ENCODE data around the gene MRAP2. TPM values are rescaled to one million over a fixed set of nuclear protein-coding genes. Genes with fewer than 3 reads are reported as not detected.
A peak's percentile ranks its signal among the peaks of the same experiment; 100 is the strongest.
"Not testable (repeated sequence)": the region's sequence is repeated elsewhere in the genome, so short reads cannot be mapped to it uniquely, and the experiment has no call there.

MRAP2 gene
- total and polyA plus RNA-seq, 2 donors, result 0.92 to 5.6 TPM

DNA sequence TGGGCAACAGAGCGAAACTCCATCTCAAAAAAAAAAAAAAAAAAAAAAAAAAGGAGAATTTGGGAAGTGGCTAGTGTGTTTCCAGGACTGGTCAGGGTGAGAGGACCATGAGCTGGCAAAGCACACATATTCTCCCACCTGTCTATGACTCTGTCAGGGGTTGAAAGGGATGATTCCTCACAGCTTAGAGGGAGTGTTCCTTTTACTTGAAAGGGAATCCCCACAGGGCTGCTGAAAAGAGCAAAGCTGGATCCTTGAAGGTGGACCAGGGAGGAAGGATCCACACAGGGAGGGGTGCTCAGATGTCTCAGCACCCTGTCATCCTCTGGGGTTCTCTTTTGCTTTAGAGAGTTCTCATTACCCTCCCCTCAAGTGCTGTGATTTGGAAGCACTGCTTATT is 13.2 kb downstream of the MRAP2 start:
- Histone ChIP-seq H3K27ac (ENCODE audit: low read depth) (no peak overlapping the region), H3K4me1 (ENCODE audit: insufficient read depth) (no peaks in the 10 kb centered on the region), H3K36me3 (ENCODE audit: insufficient read depth) (no peaks in the 10 kb centered on the region), H3K4me3 (ENCODE audit: low read depth, low read length) (no peak overlapping the region)
- 55% methylated on average over 1 of the region's 1 CpG for WGBS
- DNase-seq (ENCODE audit: extremely low spot score), result no peak

- no peaks in the 10 kb centered on the region for H3K4me1 ChIP-seq (ENCODE audit: insufficient read depth)
- H3K4me3 ChIP-seq (ENCODE audit: low read depth, low read length), result no peak overlapping the region
- DNase-seq (ENCODE audit: extremely low spot score), result no peak
- no peaks in the 10 kb centered on the region for H3K36me3 ChIP-seq (ENCODE audit: insufficient read depth)
- WGBS, result 85% methylated on average over 5 of the region's 5 CpGs
- no peak overlapping the region for H3K27ac ChIP-seq (ENCODE audit: low read depth)
These were observed 15.0 kb downstream of the MRAP2 start for GRCh38 chr6:84048588-84048987.

DNA sequence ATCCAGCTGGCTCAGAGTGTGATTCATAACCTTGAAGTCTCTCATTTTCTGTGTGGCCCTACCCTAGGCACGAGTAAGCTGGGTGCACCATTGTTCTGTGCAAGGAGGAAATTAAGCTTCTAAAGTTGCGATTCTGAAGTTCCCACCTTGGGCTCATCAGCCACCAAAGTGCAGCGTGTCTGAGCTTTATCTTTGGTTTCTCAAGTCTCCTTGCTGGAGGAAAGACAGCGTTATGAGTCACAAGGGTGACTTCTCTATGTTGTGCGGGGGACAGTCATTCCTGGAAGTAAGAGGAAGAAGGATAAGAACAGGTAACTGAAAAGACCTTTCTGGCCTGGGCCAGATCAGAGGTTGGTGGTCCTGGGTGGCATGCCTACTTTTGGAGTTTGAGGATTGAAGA is 16.8 kb downstream of the MRAP2 start:
- 85% methylated on average over 5 of the region's 5 CpGs for WGBS
- no peak for DNase-seq (ENCODE audit: extremely low spot score)
- no peak overlapping the region for H3K4me3 ChIP-seq (ENCODE audit: low read depth, low read length)
- H3K36me3 ChIP-seq (ENCODE audit: insufficient read depth), result no peaks in the 10 kb centered on the region
- H3K4me1 ChIP-seq (ENCODE audit: insufficient read depth), result no peaks in the 10 kb centered on the region
- H3K27ac ChIP-seq (ENCODE audit: low read depth), result no peak overlapping the region

DNA sequence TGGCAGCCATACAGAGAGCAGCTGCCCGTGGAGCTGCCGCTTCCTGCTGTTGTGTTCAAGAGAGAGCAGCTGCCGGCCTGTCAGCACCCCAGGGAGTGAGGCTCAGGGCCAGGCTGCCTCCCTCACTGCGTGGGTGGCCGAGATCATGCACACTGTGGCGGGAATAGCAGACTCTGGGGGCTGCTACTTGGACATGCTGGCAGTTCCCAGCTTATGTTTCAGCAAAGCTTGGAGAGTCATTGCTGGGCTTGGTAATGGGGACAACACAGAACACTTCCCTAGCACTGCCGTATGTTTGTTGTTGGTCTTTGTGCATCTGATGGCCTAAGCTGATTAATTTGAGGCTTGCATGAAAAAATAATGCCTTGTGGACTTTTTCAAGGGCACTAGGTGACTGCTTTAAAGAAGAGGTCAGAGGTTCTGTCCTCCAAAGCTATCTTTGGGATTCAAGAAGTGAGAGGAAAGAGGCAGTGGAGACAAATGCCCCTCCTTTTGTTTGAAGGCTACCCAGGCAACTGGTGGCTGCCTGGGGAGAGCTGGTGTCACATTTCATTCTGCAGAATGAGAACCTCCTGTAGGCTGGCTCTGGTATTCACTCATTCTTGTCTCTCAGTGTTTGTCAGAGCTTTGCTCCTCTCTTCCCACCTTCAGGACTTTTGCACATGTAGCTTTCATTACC is 18.8 kb downstream of the MRAP2 start:
- H3K27ac ChIP-seq (ENCODE audit: low read depth), result no peak overlapping the region
- H3K4me1 ChIP-seq (ENCODE audit: insufficient read depth), result no peaks in the 10 kb centered on the region
- no peak for DNase-seq (ENCODE audit: extremely low spot score)
- H3K4me3 ChIP-seq (ENCODE audit: low read depth, low read length), result no peak overlapping the region
- 10% methylated on average over 7 of the region's 7 CpGs for WGBS
- H3K36me3 ChIP-seq (ENCODE audit: insufficient read depth), result no peaks in the 10 kb centered on the region

DNA sequence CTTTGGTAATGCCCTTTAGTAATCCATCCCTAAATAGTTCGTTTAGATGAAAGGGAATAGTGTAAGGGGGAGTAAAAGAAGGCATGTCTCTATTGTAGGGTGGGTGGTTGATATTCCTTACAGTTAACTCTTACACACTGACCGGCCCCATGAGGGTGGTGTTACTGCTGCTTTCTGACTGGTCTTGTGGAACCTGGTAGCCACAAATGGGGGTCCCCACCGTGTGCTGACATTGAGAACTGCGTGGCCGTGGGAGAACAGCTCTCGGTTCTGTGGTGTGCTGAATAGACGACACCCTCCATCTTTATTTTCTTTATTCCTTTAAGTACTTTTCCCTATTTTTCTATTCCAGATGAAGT is 19.3 kb downstream of the MRAP2 start:
- Histone ChIP-seq H3K4me3 (ENCODE audit: low read depth, low read length) (no peak overlapping the region), H3K36me3 (ENCODE audit: insufficient read depth) (no peaks in the 10 kb centered on the region), H3K27ac (ENCODE audit: low read depth) (no peak overlapping the region), H3K4me1 (ENCODE audit: insufficient read depth) (no peaks in the 10 kb centered on the region)
- no peak for DNase-seq (ENCODE audit: extremely low spot score)
- 71% methylated on average over 7 of the region's 7 CpGs for WGBS

- 71% methylated on average over 2 of the region's 2 CpGs for WGBS
- no peak for DNase-seq (ENCODE audit: extremely low spot score)
- H3K4me1 ChIP-seq (ENCODE audit: insufficient read depth), result no peaks in the 10 kb centered on the region
- H3K36me3 ChIP-seq (ENCODE audit: insufficient read depth), result no peaks in the 10 kb centered on the region
- H3K27ac ChIP-seq (ENCODE audit: low read depth), result no peak overlapping the region
- no peak overlapping the region for H3K4me3 ChIP-seq (ENCODE audit: low read depth, low read length)
These were observed 22.1 kb downstream of the MRAP2 start for GRCh38 chr6:84055647-84056046.

- no peak for DNase-seq (ENCODE audit: extremely low spot score)
- H3K4me1 ChIP-seq (ENCODE audit: insufficient read depth), result no peaks in the 10 kb centered on the region
- no peaks in the 10 kb centered on the region for H3K36me3 ChIP-seq (ENCODE audit: insufficient read depth)
- 68% methylated on average over 4 of the region's 4 CpGs for WGBS
- H3K4me3 ChIP-seq (ENCODE audit: low read depth, low read length), result no peak overlapping the region
- no peak overlapping the region for H3K27ac ChIP-seq (ENCODE audit: low read depth)
These were observed 24.3 kb downstream of the MRAP2 start for GRCh38 chr6:84057908-84058307.

DNA sequence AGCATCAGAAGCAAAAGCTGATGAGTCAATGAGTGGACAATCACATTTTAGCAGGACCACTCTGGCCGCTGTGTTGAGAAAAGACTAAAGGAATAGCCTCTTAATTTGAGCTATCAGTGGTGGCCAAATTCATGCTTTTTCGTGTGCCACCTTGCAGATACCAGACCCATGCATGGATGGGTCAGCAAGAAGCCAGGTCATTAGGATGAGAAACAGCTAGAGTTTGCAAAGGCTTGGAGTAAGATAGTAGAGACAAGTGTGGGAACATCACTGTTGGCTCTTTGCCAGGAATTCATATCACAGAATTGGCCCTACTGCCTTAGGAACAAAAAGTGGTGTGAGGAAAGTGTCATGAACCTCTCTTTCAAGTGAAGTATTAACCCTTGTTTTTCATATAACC is 25.5 kb downstream of the MRAP2 start:
- Histone ChIP-seq H3K27ac (ENCODE audit: low read depth) (no peak overlapping the region), H3K4me1 (ENCODE audit: insufficient read depth) (no peaks in the 10 kb centered on the region)
- DNase-seq (ENCODE audit: extremely low spot score), result no peak

GRCh38 chr6:84061174-84061573 is 27.6 kb downstream of the MRAP2 start:
- Histone ChIP-seq H3K4me3 (ENCODE audit: low read depth, low read length) (no peak overlapping the region), H3K27ac (ENCODE audit: low read depth) (no peak overlapping the region), H3K4me1 (ENCODE audit: insufficient read depth) (no peaks in the 10 kb centered on the region), H3K36me3 (ENCODE audit: insufficient read depth) (no peaks in the 10 kb centered on the region)
- DNase-seq (ENCODE audit: extremely low spot score), result no peak

More for the DNA sequence above, 25.5 kb downstream of the MRAP2 start:
- 90% methylated on average over 2 of the region's 2 CpGs for whole genome bisulfite sequencing
- no peak overlapping the region for H3K4me3 ChIP-seq (ENCODE audit: low read depth, low read length)
- H3K36me3 ChIP-seq (ENCODE audit: insufficient read depth), result no peaks in the 10 kb centered on the region

- DNase-seq (ENCODE audit: extremely low spot score), result no peak
- 64% methylated on average over 3 of the region's 3 CpGs for WGBS
- Histone ChIP-seq H3K4me1 (ENCODE audit: insufficient read depth) (no peaks in the 10 kb centered on the region), H3K27ac (ENCODE audit: low read depth) (no peak overlapping the region), H3K4me3 (ENCODE audit: low read depth, low read length) (no peak overlapping the region), H3K36me3 (ENCODE audit: insufficient read depth) (no peaks in the 10 kb centered on the region)
These were observed 28.2 kb downstream of the MRAP2 start for GRCh38 chr6:84061613-84062398.

- Histone ChIP-seq H3K36me3 (ENCODE audit: insufficient read depth) (no peaks in the 10 kb centered on the region), H3K4me1 (ENCODE audit: insufficient read depth) (no peaks in the 10 kb centered on the region), H3K27ac (ENCODE audit: low read depth) (no peak overlapping the region), H3K4me3 (ENCODE audit: low read depth, low read length) (no peak overlapping the region)
- WGBS, result 74% methylated on average over 6 of the region's 6 CpGs
- DNase-seq (ENCODE audit: extremely low spot score), result no peak
These were observed 29.1 kb downstream of the MRAP2 start for GRCh38 chr6:84062519-84063154.

- WGBS, result 51% methylated on average over 2 of the region's 2 CpGs
- Histone ChIP-seq H3K4me3 (ENCODE audit: low read depth, low read length) (no peak overlapping the region), H3K36me3 (ENCODE audit: insufficient read depth) (no peaks in the 10 kb centered on the region), H3K27ac (ENCODE audit: low read depth) (no peak overlapping the region), H3K4me1 (ENCODE audit: insufficient read depth) (no peaks in the 10 kb centered on the region)
- peak; percentile 35 for DNase-seq (ENCODE audit: extremely low spot score)
These were observed 32.2 kb downstream of the MRAP2 start for GRCh38 chr6:84065693-84066290.

DNA sequence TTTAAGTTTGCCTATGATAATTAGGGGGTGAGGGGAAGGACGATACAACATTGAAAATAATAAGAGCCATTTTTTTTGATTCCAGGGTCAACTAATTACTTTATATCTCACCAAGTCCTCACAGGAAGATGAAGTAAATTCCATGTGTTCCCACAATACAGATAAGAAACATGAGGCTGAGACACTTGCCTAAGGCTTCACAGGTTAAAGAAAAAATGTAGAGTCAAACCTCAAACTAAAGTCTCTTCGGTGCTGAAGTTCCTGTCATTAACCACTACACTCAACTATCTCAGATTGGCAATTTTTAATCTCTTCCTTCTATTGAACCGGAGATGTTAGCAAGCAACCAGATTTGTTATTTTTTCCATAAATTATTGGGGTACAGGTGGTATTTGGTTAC is 33.0 kb downstream of the MRAP2 start:
- no peak overlapping the region for H3K27ac ChIP-seq (ENCODE audit: low read depth)
- H3K4me3 ChIP-seq (ENCODE audit: low read depth, low read length), result no peak overlapping the region
- H3K4me1 ChIP-seq (ENCODE audit: insufficient read depth), result no peaks in the 10 kb centered on the region
- WGBS, result 79% methylated on average over 3 of the region's 3 CpGs
- H3K36me3 ChIP-seq (ENCODE audit: insufficient read depth), result no peaks in the 10 kb centered on the region
- no peak for DNase-seq (ENCODE audit: extremely low spot score)

GRCh38 chr6:84068873-84069272 is 35.3 kb downstream of the MRAP2 start:
- DNase-seq (ENCODE audit: extremely low spot score); H3K36me3 ChIP-seq (ENCODE audit: insufficient read depth); H3K4me1 ChIP-seq (ENCODE audit: insufficient read depth); H3K4me3 ChIP-seq (ENCODE audit: low read depth, low read length); H3K27ac ChIP-seq (ENCODE audit: low read depth): not testable (repeated sequence)
- WGBS, result 88% methylated on average over 5 of the region's 5 CpGs
